ENCODE measurements around the gene QRICH1.

DNA sequence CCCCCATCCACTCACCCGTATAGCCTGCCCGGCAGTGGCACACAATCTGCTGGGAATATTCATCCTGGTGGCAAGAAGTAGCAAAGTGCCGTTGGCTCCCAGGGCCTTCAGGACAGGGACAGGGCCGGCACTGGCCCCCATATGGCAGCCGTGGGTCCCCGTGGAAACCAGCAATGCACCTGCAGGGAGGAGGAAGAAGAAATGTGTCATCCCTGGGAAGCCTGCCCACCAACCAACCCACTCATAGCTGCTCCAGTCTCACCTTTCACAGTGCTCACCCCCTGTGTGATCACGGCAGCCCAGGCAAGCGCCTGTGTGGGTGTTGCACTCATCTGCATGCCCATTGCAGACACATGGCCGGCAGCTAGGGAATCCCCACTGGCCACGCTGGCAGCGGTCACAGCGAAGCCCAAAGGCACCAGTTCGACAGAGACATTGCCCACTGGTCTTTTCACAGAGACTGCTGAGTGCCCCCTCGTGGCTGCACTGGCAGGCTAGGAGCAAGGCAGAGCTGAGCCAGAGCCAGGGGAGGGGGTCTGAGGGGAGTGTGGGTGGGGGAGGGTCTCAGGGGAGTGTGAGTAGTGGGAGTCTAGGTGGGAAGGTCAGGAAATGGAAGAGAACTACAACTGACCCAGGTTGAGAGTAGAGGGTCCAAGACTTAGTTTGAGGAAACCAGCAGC, 31.3 kb upstream of the QRICH1 start:
- no peak for TF ChIP-seq POLR2A (IDR thresholded peaks at IDR 0.05)
- TF ChIP-seq, protein P1, sequence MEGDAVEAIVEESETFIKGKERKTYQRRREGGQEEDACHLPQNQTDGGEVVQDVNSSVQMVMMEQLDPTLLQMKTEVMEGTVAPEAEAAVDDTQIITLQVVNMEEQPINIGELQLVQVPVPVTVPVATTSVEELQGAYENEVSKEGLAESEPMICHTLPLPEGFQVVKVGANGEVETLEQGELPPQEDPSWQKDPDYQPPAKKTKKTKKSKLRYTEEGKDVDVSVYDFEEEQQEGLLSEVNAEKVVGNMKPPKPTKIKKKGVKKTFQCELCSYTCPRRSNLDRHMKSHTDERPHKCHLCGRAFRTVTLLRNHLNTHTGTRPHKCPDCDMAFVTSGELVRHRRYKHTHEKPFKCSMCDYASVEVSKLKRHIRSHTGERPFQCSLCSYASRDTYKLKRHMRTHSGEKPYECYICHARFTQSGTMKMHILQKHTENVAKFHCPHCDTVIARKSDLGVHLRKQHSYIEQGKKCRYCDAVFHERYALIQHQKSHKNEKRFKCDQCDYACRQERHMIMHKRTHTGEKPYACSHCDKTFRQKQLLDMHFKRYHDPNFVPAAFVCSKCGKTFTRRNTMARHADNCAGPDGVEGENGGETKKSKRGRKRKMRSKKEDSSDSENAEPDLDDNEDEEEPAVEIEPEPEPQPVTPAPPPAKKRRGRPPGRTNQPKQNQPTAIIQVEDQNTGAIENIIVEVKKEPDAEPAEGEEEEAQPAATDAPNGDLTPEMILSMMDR (IDR thresholded peaks at IDR 0.05), result no peak
